Thyroid gland (tissue), 4 donors: ENCODE results near the gene FMN2. TPM values are rescaled to one million over a fixed set of nuclear protein-coding genes. Genes with fewer than 3 reads are reported as not detected.
"Not testable (repeated sequence)": the region's sequence is repeated elsewhere in the genome, so short reads cannot be mapped to it uniquely, and the experiment has no call there.

ENCODE experiments used
- DNase-seq, 2 donors: peaks; one replicate each; pipeline ENCODE4 v3.0.0-alpha.2; 2019
- H3K27ac ChIP-seq, 3 donors: fragments of 200-600 bp; sonication (generic); 1 replicate in 2 of 3; 2 replicates in 1 of 3; pipeline ENCODE4 v1.5.1; 2016 to 2019; ENCODE audit warnings: mild to moderate bottlenecking in 1 of 3, moderate library complexity in 1 of 3
- H3K27me3 ChIP-seq: fragments of 200-600 bp; sonication (generic); one replicate; pipeline ENCODE4 v1.5.1; 2019
- H3K36me3 ChIP-seq, 2 donors: fragments of 200-600 bp; sonication (generic); one replicate each; pipeline ENCODE4 v1.5.1; 2016 to 2019
- H3K4me1 ChIP-seq, 2 donors: fragments of 200-600 bp; sonication (generic); one replicate each; pipeline ENCODE4 v1.5.1; 2017 to 2019
- H3K4me3 ChIP-seq, 3 donors: fragments of 200-600 bp; sonication (generic); replicated peaks in 1 of 3; 1 replicate in 2 of 3; 2 replicates in 1 of 3; pipeline ENCODE4 v1.5.1; 2016; ENCODE audit warnings: mild to moderate bottlenecking in 1 of 3
- H3K9me3 ChIP-seq: fragments of 200-600 bp; sonication (generic); one replicate; pipeline ENCODE4 v1.5.1; 2017
- CTCF ChIP-seq, 6 experiments: fragments of 200-600 bp in 3 of 6; fragments of 450-650 bp in 3 of 6; sonication (generic) in 3 of 6; IDR thresholded peaks; one replicate each; pipeline ENCODE4 v1.5.1; 2016 to 2019; ENCODE audit warnings: antibody characterized with exemption in 6 of 6, mild to moderate bottlenecking in 2 of 6, inconsistent platforms in 1 of 6, moderate library complexity in 1 of 6
- POLR2A ChIP-seq, 2 donors: fragments of 450-650 bp; IDR thresholded peaks; one replicate each; pipeline ENCODE4 v1.6.1; 2017; ENCODE audit warnings: antibody characterized with exemption in 2 of 2, mild to moderate bottlenecking in 2 of 2, moderate library complexity in 1 of 2
- WGBS, 2 donors: methylation state at CpG; one replicate each; pipeline ENCODE4 v1.1.5; 2017; 5-methylcytosine and 5-hydroxymethylcytosine counted together
- intact Hi-C: fragments of 100-400 bp; cut with DNase I; formaldehyde crosslinking; loops from one replicate; pipeline ENCODE4 v1.15.1; 2023
- total RNA-seq, 4 donors: library from RNA; depleted of rRNA; stranded (reverse); fragments of >200 nt; gene quantifications; one replicate each; pipeline ENCODE4 v1.2.3, GENCODE V29; 2016

Gene FMN2
- total RNA-seq, 4 donors from 2014 or later, result 0.78 to 6.2 (median 1.3) TPM; not detected in 1

- H3K9me3 ChIP-seq, result no peaks in the 10 kb centered on the region
These were observed 223.4 kb downstream of the FMN2 start for GRCh38 chr1:240314845-240315801.

DNA sequence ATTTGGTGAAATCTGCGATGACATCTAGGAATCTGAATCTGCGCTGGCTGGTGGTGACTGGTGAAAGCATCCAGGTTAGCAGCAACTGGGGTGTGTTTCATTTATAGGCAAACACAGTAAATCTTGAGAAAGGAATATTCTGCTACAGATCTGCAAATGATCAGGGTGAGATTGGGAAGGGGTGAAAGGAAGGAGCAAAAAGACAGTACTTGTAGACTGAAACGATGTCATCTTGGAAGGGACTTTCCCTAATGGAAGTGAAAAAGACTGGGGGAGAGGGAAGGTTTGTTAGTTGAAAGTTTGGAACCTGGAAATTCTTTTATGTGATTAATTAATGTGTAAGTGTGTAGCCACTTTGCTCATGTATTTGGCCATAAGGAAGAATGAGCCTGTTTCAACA, 228.3 kb downstream of the FMN2 start:
- TF ChIP-seq POLR2A (IDR thresholded peaks at IDR 0.05) (no peak), CTCF (IDR thresholded peaks at IDR 0.05) (no peak)
- 92 to 93% methylated on average over 3 of the region's 3 CpGs for WGBS, 2 donors

More at GRCh38 chr1:240314845-240315801, 223.4 kb downstream of the FMN2 start:
- DNase-seq, result no peak
- Histone ChIP-seq H3K27me3 (no peaks in the 10 kb centered on the region), H3K4me3 (no peak overlapping the region), H3K4me1 (peaks cover 0 to 27% of the 10 kb centered on the region in 2 donors), H3K36me3 (no peaks in the 10 kb centered on the region), H3K27ac (no peak overlapping the region)
- no peak for TF ChIP-seq CTCF (IDR thresholded peaks at IDR 0.05)
- no peak for TF ChIP-seq POLR2A (IDR thresholded peaks at IDR 0.05)
- 68 to 72% methylated on average over 3 of the region's 3 CpGs for WGBS, 2 donors
- intact Hi-C loops, result no loop called here

GRCh38 chr1:240320659-240321058, 229.0 kb downstream of the FMN2 start:
- Histone ChIP-seq H3K9me3 (no peaks in the 10 kb centered on the region), H3K27me3 (no peaks in the 10 kb centered on the region), H3K36me3 (no peaks in the 10 kb centered on the region), H3K27ac (no peak overlapping the region), H3K4me3 (no peak overlapping the region), H3K4me1 (no peaks in the 10 kb centered on the region)
- intact Hi-C loops, result no loop called here
- no peak for TF ChIP-seq CTCF (IDR thresholded peaks at IDR 0.05)
- TF ChIP-seq POLR2A (IDR thresholded peaks at IDR 0.05), result no peak
- DNase-seq, result no peak
- 47 to 65% methylated on average over 5 of the region's 5 CpGs for WGBS, 2 donors

More for the DNA sequence above, 228.3 kb downstream of the FMN2 start:
- intact Hi-C loops, result no loop called here
- Histone ChIP-seq H3K4me1 (no peaks in the 10 kb centered on the region), H3K27me3 (no peaks in the 10 kb centered on the region), H3K27ac (no peak overlapping the region), H3K4me3 (no peak overlapping the region), H3K9me3 (no peaks in the 10 kb centered on the region), H3K36me3 (no peaks in the 10 kb centered on the region)
- DNase-seq, result no peak

- WGBS, 2 donors, result 88 to 92% methylated on average over 4 of the region's 4 CpGs
- Histone ChIP-seq H3K9me3 (no peaks in the 10 kb centered on the region), H3K27ac (no peak overlapping the region), H3K27me3 (no peaks in the 10 kb centered on the region), H3K4me3 (no peak overlapping the region), H3K36me3 (no peaks in the 10 kb centered on the region), H3K4me1 (no peaks in the 10 kb centered on the region)
- intact Hi-C loops, result no loop called here
- DNase-seq, result no peak
- TF ChIP-seq POLR2A (IDR thresholded peaks at IDR 0.05), result no peak
- no peak for TF ChIP-seq CTCF (IDR thresholded peaks at IDR 0.05)
These were observed 231.3 kb downstream of the FMN2 start for GRCh38 chr1:240322943-240323342.

GRCh38 chr1:240328382-240328781, 236.7 kb downstream of the FMN2 start:
- H3K27ac ChIP-seq, H3K27me3 ChIP-seq, H3K4me3 ChIP-seq, intact Hi-C loops, H3K9me3 ChIP-seq, H3K4me1 ChIP-seq, H3K36me3 ChIP-seq, DNase-seq: not testable (repeated sequence)
- WGBS, 2 donors, result 97 to 100% methylated on average over 1 of the region's 1 CpG
